GM19035 (cell line): ENCODE data around the gene JMJD6.
"Not testable (repeated sequence)": the region's sequence is repeated elsewhere in the genome, so short reads cannot be mapped to it uniquely, and the experiment has no call there.

ENCODE experiments used
- ATAC-seq: cut with Tn5 transposase; IDR thresholded peaks from one replicate; pipeline ENCODE4 v1.9.1; 2021; ENCODE audit not compliant: unreplicated experiment

JMJD6 gene

DNA sequence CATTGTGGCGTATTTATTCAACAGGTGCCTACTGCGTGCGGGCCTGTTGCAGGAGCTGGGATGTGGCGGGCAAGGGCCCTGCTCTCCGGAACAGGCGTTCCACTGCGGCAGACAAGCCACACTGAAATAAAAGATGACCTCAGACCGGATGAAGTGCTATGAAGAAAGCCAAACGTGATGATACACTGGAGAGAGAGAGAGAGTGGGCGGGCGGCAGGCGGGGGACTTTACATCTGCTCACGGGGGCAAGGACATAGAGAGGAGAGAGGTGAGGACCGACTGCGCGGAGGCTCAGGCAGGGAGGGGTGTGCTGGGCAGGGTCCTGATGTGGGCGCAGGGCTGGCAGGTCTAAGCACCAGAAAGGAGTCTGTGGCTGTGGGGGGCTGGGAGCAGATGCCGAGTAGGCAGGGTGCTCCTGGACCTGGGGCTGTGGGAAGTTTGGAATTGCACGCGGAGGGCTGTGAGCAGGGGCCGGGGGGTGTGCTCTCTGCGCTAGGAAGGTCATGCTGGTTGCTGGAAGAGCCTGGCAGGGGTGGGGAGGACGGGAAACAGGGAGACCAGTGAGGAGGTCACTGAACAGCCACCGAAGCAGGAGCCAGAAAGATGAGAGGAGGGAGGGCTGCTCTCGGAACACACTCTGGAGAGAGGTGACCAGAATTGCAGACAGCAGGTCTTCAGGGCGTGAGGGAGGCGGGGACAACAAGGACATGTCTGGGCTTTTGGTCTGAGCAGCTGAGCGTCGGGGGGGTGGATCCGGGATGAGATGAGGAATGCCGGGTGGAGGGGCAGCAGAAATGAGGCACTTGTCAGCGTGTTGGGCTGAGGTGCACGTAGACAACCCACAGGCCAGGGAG, 25.6 kb downstream of the JMJD6 start:
- no peak for ATAC-seq

DNA sequence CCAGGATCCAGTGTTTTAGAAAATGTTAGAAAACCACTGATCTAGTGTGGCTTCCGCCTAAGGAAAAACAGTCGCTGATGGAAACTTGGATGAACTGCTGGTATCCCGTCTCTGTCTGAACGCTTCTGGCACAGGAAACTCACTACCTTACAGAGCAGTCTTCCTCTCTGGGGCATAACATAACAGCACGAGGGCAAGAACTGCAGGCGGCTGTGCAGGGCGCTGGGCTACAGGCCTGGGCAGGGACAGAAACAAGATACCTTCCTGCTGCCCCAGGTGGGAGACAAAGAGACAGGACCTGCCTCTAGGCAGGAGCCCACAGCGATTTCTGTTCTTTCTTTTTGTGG, 26.2 kb downstream of the JMJD6 start:
- ATAC-seq: no peak

GRCh38 chr17:76698466-76698977, 27.9 kb downstream of the JMJD6 start:
- not testable (repeated sequence) for ATAC-seq

DNA sequence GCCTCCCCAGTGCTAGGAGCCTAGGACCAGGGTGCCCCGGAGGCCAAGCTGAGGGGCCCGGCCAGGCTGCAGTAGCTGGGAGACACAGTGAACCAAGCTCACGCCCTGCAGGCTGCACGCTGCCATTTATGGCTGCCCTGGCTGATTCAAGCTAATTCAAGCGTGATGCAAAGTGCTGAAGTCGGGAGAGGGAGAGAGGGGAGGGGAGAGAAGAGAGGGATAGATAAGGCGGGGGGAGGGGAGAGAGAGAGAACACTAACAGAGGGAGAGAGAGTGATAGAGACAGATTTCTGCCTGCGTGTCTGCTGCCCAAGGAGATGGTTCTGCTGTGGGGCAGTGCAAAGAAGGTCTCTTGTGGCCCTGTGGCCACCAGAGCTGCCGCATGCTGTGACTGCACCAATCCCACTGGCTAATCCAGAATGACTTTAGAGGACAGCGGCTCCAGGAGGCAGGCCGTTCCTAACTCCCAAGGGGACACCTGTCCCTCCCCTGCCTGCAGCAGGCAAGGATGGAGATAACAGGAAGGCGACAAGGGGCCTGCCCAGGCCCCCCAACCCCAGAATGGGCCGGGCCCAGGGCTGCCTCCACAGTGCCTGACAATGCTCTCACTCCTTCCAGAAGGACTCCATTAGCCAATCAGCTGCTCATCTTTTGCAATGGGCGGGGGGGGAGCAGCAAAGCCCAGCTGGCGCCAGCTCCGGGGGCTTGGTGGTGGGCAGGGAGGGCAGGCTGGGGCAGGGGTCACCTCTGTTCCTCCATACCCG, 28.5 kb downstream of the JMJD6 start:
- ATAC-seq: no peak

- ATAC-seq: no peak
These were observed 29.4 kb downstream of the JMJD6 start for GRCh38 chr17:76696763-76697701.

DNA sequence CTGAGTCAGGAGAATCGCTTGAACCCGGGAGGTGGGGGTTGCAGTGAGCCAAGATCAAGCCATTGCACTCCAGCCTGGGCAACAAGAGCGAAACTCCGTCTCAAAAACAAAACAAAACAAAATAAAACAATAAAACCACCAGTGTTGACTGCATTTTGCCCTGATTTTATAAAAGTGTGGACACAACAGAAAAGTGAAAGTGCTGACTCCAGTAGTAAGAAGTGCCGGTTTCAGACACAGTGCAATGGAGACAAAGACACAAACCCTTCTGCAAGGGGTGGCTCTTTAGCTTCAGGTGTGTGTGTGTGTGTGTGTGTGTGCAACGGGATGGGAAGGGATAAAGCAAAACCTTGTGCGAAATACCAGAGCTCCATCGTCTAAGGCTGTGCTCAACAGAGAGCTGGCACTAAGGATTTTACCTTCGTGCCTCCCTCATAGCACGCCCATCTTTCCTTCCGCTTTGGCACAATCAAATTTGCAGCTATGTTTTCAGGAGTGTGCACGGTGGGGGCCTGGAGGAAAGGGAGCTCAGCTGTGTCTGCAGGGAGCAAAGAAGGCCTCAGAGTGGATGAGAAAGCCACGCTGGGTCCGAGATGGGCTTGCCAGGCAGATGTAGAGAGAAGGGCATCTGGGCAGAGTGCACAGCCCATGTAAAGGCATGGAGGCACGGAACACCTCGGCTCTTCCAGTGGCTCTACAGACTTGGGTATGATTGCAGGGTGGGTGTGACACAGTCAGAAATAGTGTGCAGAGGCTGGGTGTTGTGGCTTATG, 31.2 kb downstream of the JMJD6 start:
- ATAC-seq: no peak

GRCh38 chr17:76691379-76692191, 34.8 kb downstream of the JMJD6 start:
- ATAC-seq: no peak

GRCh38 chr17:76690596-76691280, 35.7 kb downstream of the JMJD6 start:
- ATAC-seq: no peak

GRCh38 chr17:76689859-76690258, 36.5 kb downstream of the JMJD6 start:
- no peak for ATAC-seq

GRCh38 chr17:76688165-76688622, 38.2 kb downstream of the JMJD6 start:
- ATAC-seq: no peak

DNA sequence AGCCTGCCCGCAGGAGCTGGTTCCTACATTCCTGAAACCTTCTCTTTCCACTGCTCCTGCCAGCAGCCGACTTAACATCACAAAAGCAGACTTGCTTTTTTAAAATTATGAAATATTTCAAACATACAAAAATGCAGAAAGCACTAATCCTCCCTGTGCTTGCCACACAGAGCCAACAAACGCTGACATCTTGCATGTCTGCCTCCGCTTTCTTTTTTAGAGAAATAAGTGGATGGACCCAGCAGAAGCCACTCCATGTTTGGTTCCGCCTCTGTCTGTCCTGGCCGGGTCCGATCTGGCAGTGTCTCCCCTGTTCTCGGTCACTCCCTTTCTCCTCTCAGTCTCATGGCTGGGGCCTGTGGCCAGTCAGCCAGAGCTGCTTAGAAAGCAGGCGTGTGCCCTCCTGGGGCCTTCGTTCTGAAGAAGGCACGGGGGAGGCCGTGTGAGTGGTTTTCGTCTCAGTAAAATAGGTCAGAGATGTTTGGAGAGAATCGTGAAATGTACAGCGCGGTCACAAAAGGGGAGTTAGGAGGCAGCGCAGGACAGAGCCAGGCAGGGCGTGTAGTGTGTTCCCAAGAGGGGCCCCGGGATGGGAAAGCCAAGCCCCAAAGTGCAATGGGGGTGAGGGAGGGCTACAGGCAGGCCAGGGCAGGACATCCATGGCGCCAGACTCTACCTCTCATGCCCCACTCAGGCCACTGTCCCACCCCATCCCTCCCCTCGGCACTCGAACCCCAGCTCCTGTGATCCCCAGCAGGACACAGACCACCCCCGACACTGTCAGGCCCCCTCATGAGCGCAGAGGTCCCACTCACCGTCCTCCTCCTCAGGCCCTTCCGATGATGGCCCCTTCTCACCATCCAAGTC, 38.9 kb downstream of the JMJD6 start:
- ATAC-seq: no peak

- no peak for ATAC-seq
These were observed 39.7 kb downstream of the JMJD6 start for GRCh38 chr17:76686538-76687297.

- ATAC-seq: no peak
These were observed 40.6 kb downstream of the JMJD6 start for GRCh38 chr17:76685846-76686245.

DNA sequence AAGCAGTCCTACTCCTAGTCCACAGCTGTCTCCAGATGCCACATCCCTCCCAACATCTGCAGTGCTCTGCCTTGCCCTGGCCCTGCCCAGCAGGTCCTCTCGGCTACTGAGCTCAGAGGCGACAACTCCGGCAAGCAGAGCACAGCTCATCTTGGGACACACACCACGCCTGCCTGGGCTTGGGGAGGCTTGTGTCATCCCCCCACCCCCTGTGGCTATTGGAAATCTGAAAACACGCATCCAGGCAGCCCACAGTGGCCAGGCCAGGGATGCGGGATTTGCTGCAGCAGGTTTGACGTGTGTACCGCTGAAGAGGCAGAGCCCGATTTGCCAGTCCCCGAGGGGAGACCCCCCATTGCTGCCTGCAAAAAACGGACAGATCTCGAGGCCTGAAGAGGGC, 41.0 kb downstream of the JMJD6 start:
- no peak for ATAC-seq

GRCh38 chr17:76684756-76685155, 41.6 kb downstream of the JMJD6 start:
- no peak for ATAC-seq

DNA sequence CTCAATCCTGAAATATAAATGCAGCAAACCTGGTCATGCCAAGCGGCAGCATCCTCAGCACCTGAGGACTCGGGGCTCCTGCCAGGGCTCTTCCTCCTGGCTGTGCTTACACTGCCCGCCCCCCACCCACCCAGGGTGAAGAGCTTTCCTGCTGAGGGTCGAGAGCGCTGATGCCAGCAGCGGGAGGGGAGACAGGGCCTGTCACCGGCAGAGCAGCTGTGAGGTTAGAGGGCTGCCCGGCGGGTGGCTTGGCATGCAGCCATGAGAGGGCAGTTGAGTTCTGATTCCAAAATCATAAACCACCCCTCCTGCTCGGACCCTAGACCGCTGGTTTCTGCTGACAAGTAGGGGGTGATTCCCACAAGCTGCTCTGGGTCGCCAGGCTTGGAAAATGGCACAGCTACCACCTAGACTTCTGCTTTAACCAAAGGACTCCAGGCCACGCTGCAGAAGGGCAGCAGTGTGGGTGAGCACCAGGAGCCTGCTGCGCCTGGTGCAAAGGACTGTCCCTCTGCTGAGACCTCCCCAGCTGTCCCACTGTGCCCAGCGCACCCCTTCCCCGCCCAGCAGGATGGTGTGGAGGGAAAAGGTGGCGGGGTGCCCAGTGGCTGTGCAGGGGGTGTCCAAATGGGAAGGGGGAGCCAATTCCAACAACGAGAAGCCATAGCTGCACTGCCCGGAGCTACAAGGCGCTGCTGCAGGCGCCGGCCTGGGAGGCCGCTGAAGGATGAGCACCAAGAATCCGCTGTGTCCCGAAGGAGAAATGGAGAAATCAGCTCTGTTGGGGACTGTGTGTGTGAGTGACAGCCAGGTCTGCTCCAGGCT, 42.3 kb downstream of the JMJD6 start:
- no peak for ATAC-seq
